Measurements from ENCODE around the gene PRG2. TPM values are rescaled to one million over a fixed set of nuclear protein-coding genes. Genes with fewer than 3 reads are reported as not detected.

The PRG2 gene
- total RNA-seq, 1 experiment from 2014 or later = not detected

DNA sequence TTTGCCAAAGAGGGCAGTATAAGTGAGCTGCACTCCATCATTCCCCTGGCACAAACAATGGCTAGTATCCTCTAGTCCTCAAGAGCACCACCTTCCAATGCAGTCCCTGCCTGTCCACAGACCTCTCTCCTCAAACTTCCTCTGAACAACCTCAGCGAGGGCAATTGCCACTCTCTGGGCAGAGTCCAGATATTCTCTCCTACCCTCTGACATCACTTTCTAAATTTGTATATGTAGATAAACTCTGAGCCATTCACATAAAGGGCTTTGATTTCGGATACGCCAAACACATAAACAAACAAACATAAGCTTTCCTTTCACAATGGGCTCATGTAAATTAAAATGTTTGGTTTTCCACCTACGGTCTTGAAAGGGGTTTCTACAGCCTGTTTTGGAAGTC lies 39.5 kb upstream of the PRG2 start:
- Histone ChIP-seq H3K4me1 (ENCODE audit: low read length) (peaks cover 22% of the 10 kb centered on the region), H3K9me3 (ENCODE audit: low read length) (no peaks in the 10 kb centered on the region), H3K27me3 (ENCODE audit: low read length) (no peaks in the 10 kb centered on the region), H3K36me3 (ENCODE audit: insufficient read depth, low read length) (0 out of 2 replicates have a peak, but pooled peaks cover 8% of the 10 kb centered on the region), H3K9me2 (replicated peaks; ENCODE audit: insufficient read depth, low read length) (no peaks in the 10 kb centered on the region), H3K4me2 (ENCODE audit: low read depth, low read length, poor library complexity, severe bottlenecking) (no peak overlapping the region), H3K4me3 (ENCODE audit: low read length) (no peak overlapping the region), H3K27ac (ENCODE audit: low read length) (no peak overlapping the region), H2AFZ (ENCODE audit: low read length) (no peak overlapping the region), H3K79me2 (ENCODE audit: low read length) (peaks cover 19% of the 10 kb centered on the region), H3K9ac (ENCODE audit: low read length) (no peak overlapping the region), H4K20me1 (ENCODE audit: insufficient read depth, low read depth, low read length) (no peaks in the 10 kb centered on the region)
- no peak for DNase-seq

- Histone ChIP-seq H3K9me2 (replicated peaks; ENCODE audit: insufficient read depth, low read length) (no peaks in the 10 kb centered on the region), H3K9me3 (ENCODE audit: low read length) (no peaks in the 10 kb centered on the region), H3K27ac (ENCODE audit: low read length) (no peak overlapping the region), H3K4me1 (ENCODE audit: low read length) (peaks cover 32% of the 10 kb centered on the region), H3K9ac (ENCODE audit: low read length) (no peak overlapping the region), H2AFZ (ENCODE audit: low read length) (no peak overlapping the region), H3K36me3 (ENCODE audit: insufficient read depth, low read length) (peaks cover 21% of the 10 kb centered on the region), H3K4me3 (ENCODE audit: low read length) (no peak overlapping the region), H3K27me3 (ENCODE audit: low read length) (no peaks in the 10 kb centered on the region), H4K20me1 (ENCODE audit: insufficient read depth, low read depth, low read length) (no peaks in the 10 kb centered on the region), H3K79me2 (ENCODE audit: low read length) (peaks cover 32% of the 10 kb centered on the region), H3K4me2 (ENCODE audit: low read depth, low read length, poor library complexity, severe bottlenecking) (no peak overlapping the region)
- no peak for DNase-seq
Observed at GRCh38 chr11:57428643-57429042, 38.2 kb upstream of the PRG2 start.

DNA sequence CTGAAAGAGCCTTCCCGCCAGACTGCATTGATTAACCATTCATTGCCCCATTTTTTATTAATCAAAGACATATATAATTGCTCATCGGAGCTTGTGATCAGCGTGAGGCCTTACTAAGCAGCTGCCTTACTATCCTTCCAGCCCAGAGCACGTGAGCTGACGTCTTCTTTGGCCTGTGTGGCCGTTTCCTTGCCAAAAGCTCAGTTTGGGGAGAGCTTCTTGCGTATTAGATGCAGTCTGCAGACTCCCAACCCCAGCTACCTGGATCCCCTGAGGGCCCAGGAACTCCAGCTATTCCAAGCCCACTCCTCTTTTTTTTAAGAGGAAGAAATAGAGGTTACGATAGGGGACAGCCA lies 37.3 kb upstream of the PRG2 start:
- no peak overlapping the region for H3K27ac ChIP-seq (ENCODE audit: low read length)
- H3K9ac ChIP-seq (ENCODE audit: low read length) = peak overlapping the region; percentile 91

GRCh38 chr11:57426929-57427726 lies 36.7 kb upstream of the PRG2 start, which contains the start of gene SLC43A3:
Gene SLC43A3 (minus strand): TSS chr11:57427121. CDS start chr11:57426172, 949 bp downstream.
- no peaks in the 10 kb centered on the region for H3K27me3 ChIP-seq (ENCODE audit: low read length)
- peak; percentile 94 for DNase-seq
- peak within 1 kb of the TSS; percentile 58; the same call in 1 of the 2 replicates for H3K27ac ChIP-seq (ENCODE audit: low read length)
- H3K79me2 ChIP-seq (ENCODE audit: low read length) = peaks cover 38% of the 10 kb centered on the region
- H3K4me3 ChIP-seq (ENCODE audit: low read length) = peak within 1 kb of the TSS; percentile 77
- no peaks in the 10 kb centered on the region for H4K20me1 ChIP-seq (ENCODE audit: insufficient read depth, low read depth, low read length)
- no peaks in the 10 kb centered on the region for H3K9me3 ChIP-seq (ENCODE audit: low read length)
- peaks cover 32% of the 10 kb centered on the region for H3K4me1 ChIP-seq (ENCODE audit: low read length)
- peak within 1 kb of the TSS; percentile 93 for H3K4me2 ChIP-seq (ENCODE audit: low read depth, low read length, poor library complexity, severe bottlenecking)
- H3K9ac ChIP-seq (ENCODE audit: low read length) = peak within 1 kb of the TSS; percentile 91
- no peaks in the 10 kb centered on the region for H3K9me2 ChIP-seq (replicated peaks; ENCODE audit: insufficient read depth, low read length)
- H3K36me3 ChIP-seq (ENCODE audit: insufficient read depth, low read length) = peaks cover 32% of the 10 kb centered on the region
- no peak within 1 kb of the TSS; the same call in 1 of the 2 replicates for H2AFZ ChIP-seq (ENCODE audit: low read length)

More for the DNA sequence above, 37.3 kb upstream of the PRG2 start:
- Histone ChIP-seq H4K20me1 (ENCODE audit: insufficient read depth, low read depth, low read length) (no peaks in the 10 kb centered on the region), H3K9me2 (replicated peaks; ENCODE audit: insufficient read depth, low read length) (no peaks in the 10 kb centered on the region), H3K4me3 (ENCODE audit: low read length) (peak overlapping the region; percentile 77), H2AFZ (ENCODE audit: low read length) (no peak overlapping the region), H3K9me3 (ENCODE audit: low read length) (no peaks in the 10 kb centered on the region), H3K4me2 (ENCODE audit: low read depth, low read length, poor library complexity, severe bottlenecking) (peak overlapping the region; percentile 93), H3K4me1 (ENCODE audit: low read length) (peaks cover 32% of the 10 kb centered on the region), H3K79me2 (ENCODE audit: low read length) (peaks cover 36% of the 10 kb centered on the region), H3K27me3 (ENCODE audit: low read length) (no peaks in the 10 kb centered on the region), H3K36me3 (ENCODE audit: insufficient read depth, low read length) (peaks cover 26% of the 10 kb centered on the region)
- DNase-seq = no peak

DNA sequence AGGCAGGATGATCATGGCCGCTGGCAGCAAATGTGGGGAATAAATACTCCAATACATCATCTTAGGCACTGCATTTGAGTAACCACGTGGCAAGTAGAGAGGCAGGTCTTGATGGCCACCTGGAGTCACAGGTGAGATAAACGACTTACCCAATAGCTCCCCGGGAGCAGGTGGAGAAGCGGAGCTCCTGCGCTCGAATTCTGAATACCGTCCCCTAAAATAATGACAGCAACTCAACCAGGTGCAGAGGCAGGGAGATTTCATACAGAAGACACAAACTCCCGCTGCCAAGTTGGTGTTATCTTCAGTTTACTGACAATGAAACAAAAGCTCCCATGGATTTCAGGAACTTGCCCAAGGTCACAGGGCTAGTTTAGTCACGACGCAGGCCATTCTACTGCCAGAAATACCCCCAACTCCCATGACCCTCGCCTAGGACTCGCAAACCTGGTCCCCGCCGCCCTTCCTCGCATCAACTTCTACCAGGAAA lies 36.0 kb upstream of the PRG2 start:
- H3K9me2 ChIP-seq (replicated peaks; ENCODE audit: insufficient read depth, low read length) = no peaks in the 10 kb centered on the region
- peak overlapping the region; percentile 58; the same call in 1 of the 2 replicates for H3K27ac ChIP-seq (ENCODE audit: low read length)
- peaks cover 32% of the 10 kb centered on the region for H3K4me1 ChIP-seq (ENCODE audit: low read length)
- no peaks in the 10 kb centered on the region for H3K27me3 ChIP-seq (ENCODE audit: low read length)
- DNase-seq = peak; percentile 69
- H4K20me1 ChIP-seq (ENCODE audit: insufficient read depth, low read depth, low read length) = no peaks in the 10 kb centered on the region
- peaks cover 32% of the 10 kb centered on the region for H3K36me3 ChIP-seq (ENCODE audit: insufficient read depth, low read length)
- peak overlapping the region; percentile 93 for H3K4me2 ChIP-seq (ENCODE audit: low read depth, low read length, poor library complexity, severe bottlenecking)
- H3K9me3 ChIP-seq (ENCODE audit: low read length) = no peaks in the 10 kb centered on the region
- peak overlapping the region; percentile 77 for H3K4me3 ChIP-seq (ENCODE audit: low read length)
- H3K79me2 ChIP-seq (ENCODE audit: low read length) = peaks cover 38% of the 10 kb centered on the region
- peak overlapping the region; percentile 91 for H3K9ac ChIP-seq (ENCODE audit: low read length)
- H2AFZ ChIP-seq (ENCODE audit: low read length) = no peak overlapping the region; the same call in 1 of the 2 replicates

DNA sequence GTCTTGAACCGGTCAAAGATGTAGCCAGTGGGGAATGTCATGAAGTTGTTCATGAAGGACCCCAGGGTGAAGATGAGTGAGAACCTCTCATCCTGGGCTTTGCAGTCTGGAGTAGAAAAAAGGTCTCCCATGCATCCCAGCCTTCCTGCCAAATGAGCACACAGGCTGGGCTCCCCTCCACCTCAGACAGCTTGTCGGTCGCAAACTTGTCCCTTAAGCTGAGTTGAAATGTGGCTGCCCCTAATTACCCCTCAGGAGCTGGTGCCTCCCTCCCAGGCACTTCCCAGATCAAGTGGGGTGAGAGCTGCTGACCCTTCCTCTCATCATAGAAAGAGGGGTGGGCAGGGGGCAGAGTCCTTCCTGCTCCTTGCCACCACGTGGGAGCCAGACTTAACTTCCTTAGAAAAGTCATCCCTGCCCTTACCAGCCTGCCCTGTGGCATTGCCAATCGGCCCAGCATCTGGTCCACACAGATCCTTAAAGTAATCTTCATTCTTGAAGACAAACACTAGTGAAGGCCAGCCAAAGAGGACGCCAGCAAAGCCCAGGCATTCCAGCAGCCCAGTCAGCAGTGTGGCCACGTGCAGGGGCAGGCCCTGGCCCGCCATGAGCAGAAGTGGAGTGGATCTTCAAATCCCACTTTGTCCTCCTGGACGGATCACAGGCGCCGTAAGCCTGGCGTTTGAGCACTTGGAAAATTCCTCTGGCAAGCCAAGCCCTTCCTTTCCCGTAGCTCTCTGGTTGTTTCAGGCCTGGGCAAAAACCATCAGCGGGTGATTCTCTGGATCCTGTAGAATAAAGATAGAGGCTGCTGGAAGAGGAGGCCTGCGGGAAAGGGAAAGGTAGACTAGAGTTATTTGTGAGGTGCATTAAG lies 35.4 kb upstream of the PRG2 start:
- Histone ChIP-seq H3K36me3 (ENCODE audit: insufficient read depth, low read length) (peaks cover 39% of the 10 kb centered on the region), H3K9me2 (replicated peaks; ENCODE audit: insufficient read depth, low read length) (no peaks in the 10 kb centered on the region), H3K27ac (ENCODE audit: low read length) (peak overlapping the region; percentile 58), H4K20me1 (ENCODE audit: insufficient read depth, low read depth, low read length) (no peaks in the 10 kb centered on the region), H3K9ac (ENCODE audit: low read length) (peak overlapping the region; percentile 91), H3K4me3 (ENCODE audit: low read length) (peak overlapping the region; percentile 77), H3K79me2 (ENCODE audit: low read length) (peaks cover 38% of the 10 kb centered on the region), H3K4me2 (ENCODE audit: low read depth, low read length, poor library complexity, severe bottlenecking) (peak overlapping the region; percentile 93), H3K9me3 (ENCODE audit: low read length) (no peaks in the 10 kb centered on the region), H3K4me1 (ENCODE audit: low read length) (peaks cover 32% of the 10 kb centered on the region), H3K27me3 (ENCODE audit: low read length) (no peaks in the 10 kb centered on the region), H2AFZ (ENCODE audit: low read length) (no peak overlapping the region)
- DNase-seq = no peak

- Histone ChIP-seq H3K4me2 (ENCODE audit: low read depth, low read length, poor library complexity, severe bottlenecking) (peak overlapping the region; percentile 93), H3K9me2 (replicated peaks; ENCODE audit: insufficient read depth, low read length) (no peaks in the 10 kb centered on the region), H3K27me3 (ENCODE audit: low read length) (no peaks in the 10 kb centered on the region), H3K9ac (ENCODE audit: low read length) (peak overlapping the region; percentile 91), H3K36me3 (ENCODE audit: insufficient read depth, low read length) (peaks cover 47% of the 10 kb centered on the region), H3K27ac (ENCODE audit: low read length) (peak overlapping the region; percentile 58), H3K4me3 (ENCODE audit: low read length) (peak overlapping the region; percentile 77), H4K20me1 (ENCODE audit: insufficient read depth, low read depth, low read length) (no peaks in the 10 kb centered on the region), H3K9me3 (ENCODE audit: low read length) (no peaks in the 10 kb centered on the region), H3K79me2 (ENCODE audit: low read length) (peaks cover 38% of the 10 kb centered on the region), H3K4me1 (ENCODE audit: low read length) (peaks cover 32% of the 10 kb centered on the region), H2AFZ (ENCODE audit: low read length) (no peak overlapping the region)
- peak; percentile 80 for DNase-seq
Observed at GRCh38 chr11:57424792-57425564, 34.5 kb upstream of the PRG2 start.
